ENCODE data around the gene SLC27A1.

DNA sequence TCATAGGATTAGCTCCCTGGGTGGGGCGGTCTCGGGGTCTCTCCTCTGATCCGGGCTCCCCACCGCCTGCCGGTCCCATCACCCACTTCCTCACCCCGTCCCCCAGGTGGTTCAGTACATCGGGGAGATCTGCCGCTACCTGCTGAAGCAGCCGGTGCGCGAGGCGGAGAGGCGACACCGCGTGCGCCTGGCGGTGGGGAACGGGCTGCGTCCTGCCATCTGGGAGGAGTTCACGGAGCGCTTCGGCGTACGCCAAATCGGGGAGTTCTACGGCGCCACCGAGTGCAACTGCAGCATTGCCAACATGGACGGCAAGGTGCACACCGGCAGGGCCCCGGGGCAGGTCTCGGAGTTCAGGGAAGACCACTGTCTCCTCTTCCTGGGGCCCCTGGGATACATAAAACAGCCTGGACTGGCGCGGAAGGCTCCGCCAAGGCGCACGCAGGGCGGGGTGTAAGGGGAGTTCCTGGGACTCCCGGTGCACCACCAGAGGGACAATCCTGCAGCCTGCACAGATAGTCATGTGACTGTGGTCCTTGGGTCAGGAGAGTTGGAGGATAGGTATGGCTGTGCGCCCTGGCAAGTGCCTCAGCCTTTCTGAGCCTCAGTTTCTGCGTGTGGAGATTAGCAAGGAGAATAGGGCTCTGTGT lies 26.9 kb downstream of the SLC27A1 start:
- no peak for TF ChIP-seq POLR2A (IDR thresholded peaks at IDR 0.05)
- no peak for TF ChIP-seq CTCF (IDR thresholded peaks at IDR 0.05)
